ENCODE results near the gene PAPPA2.
"Not testable (repeated sequence)": the region's sequence is repeated elsewhere in the genome, so short reads cannot be mapped to it uniquely, and the experiment has no call there.

Gene PAPPA2, protein sequence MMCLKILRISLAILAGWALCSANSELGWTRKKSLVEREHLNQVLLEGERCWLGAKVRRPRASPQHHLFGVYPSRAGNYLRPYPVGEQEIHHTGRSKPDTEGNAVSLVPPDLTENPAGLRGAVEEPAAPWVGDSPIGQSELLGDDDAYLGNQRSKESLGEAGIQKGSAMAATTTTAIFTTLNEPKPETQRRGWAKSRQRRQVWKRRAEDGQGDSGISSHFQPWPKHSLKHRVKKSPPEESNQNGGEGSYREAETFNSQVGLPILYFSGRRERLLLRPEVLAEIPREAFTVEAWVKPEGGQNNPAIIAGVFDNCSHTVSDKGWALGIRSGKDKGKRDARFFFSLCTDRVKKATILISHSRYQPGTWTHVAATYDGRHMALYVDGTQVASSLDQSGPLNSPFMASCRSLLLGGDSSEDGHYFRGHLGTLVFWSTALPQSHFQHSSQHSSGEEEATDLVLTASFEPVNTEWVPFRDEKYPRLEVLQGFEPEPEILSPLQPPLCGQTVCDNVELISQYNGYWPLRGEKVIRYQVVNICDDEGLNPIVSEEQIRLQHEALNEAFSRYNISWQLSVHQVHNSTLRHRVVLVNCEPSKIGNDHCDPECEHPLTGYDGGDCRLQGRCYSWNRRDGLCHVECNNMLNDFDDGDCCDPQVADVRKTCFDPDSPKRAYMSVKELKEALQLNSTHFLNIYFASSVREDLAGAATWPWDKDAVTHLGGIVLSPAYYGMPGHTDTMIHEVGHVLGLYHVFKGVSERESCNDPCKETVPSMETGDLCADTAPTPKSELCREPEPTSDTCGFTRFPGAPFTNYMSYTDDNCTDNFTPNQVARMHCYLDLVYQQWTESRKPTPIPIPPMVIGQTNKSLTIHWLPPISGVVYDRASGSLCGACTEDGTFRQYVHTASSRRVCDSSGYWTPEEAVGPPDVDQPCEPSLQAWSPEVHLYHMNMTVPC (N-terminal part only)

DNA sequence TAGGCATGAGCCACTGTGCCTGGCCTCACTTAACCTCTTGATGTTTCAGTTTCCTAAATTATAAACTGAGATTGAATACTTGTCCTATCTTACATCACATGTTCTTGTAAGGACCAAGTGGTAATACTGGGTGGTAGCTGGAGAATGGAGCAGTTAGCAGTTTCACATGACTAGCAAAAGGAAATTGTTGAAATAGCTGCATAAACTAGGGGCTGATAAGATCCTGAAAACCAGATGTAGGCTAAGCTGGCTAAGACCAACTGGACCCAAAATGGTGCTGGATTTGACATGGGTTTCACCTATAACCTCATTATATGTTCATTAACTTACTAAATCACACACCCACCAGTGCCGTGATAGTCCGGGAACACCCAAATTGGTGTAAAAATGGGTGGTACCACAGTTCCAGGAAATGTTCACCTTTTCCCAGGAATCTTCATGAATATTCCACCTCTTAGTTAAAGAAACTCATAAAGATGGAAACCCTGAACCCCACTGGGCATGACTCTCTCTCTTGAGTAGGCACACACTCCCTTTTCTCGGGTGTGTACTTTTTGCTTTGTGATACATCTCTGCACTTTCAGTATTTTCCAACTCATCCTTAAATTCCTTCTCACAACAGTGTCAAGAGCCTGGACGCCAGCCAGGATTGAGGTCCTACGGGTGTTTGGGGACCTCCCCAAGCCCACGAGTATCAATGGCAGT lies at the start of gene PAPPA2:
TSS of gene PAPPA2 (plus strand) at position 502 of the 705 bp plus-strand sequence. CDS start 93,148 bp downstream, outside the sequence.
- in situ Hi-C loops (cut with MboI; ENCODE audit: low pct_unique_long_range_greater_than_20kb, low sequenced_read_pairs, unreplicated experiment) = no loop called here
- TF ChIP-seq, protein P1, sequence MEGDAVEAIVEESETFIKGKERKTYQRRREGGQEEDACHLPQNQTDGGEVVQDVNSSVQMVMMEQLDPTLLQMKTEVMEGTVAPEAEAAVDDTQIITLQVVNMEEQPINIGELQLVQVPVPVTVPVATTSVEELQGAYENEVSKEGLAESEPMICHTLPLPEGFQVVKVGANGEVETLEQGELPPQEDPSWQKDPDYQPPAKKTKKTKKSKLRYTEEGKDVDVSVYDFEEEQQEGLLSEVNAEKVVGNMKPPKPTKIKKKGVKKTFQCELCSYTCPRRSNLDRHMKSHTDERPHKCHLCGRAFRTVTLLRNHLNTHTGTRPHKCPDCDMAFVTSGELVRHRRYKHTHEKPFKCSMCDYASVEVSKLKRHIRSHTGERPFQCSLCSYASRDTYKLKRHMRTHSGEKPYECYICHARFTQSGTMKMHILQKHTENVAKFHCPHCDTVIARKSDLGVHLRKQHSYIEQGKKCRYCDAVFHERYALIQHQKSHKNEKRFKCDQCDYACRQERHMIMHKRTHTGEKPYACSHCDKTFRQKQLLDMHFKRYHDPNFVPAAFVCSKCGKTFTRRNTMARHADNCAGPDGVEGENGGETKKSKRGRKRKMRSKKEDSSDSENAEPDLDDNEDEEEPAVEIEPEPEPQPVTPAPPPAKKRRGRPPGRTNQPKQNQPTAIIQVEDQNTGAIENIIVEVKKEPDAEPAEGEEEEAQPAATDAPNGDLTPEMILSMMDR (IDR thresholded peaks at IDR 0.05; ENCODE audit: extremely low read depth, insufficient read depth, missing control alignments) = no peak
- no peak for DNase-seq (ENCODE audit: low spot score)

DNA sequence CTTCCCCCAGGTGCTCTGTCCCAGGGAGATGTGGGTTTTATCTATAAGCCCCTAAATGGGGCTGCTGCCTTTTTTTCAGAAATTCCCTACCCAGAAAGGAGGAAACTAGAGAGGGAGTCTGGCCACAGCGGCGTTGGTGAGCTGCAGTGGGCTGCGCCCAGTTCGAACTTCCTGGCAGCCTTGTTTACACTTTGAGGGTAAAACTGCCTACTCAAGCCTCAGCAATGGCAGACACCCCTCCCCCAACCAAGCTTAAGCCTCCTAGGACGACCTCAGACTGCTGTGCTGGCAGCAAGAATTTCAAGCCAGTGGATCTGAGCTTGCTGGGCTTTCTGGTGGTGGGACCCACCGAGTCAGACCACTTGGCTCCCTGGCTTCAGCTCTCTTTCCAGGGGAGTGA lies 46.2 kb upstream of the PAPPA2 start:
- DNase-seq (ENCODE audit: low spot score) = no peak
- in situ Hi-C loops (cut with MboI; ENCODE audit: low pct_unique_long_range_greater_than_20kb, low sequenced_read_pairs, unreplicated experiment) = no loop called here
- TF ChIP-seq, protein P1 (IDR thresholded peaks at IDR 0.05; ENCODE audit: extremely low read depth, insufficient read depth, missing control alignments) = no peak

DNA sequence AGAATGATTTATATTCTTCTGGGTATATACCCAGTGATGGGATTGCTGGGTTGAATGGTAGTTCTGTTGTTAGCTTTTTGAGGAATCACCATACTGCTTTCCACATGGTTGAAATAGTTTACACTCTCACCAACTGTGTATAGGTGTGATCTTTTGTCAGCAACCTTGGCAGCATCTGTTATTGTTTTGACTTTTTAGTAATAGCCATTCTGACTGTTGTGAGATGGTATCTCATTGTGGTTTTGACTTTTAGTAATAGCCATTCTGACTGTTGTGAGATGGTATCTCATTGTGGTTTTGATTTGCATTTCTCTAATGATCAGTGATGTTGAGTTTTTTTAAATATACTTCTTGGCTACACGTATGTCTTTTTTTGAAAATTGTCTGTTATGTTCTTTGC lies 43.4 kb upstream of the PAPPA2 start:
- DNase-seq (ENCODE audit: low spot score); in situ Hi-C loops (cut with MboI; ENCODE audit: low pct_unique_long_range_greater_than_20kb, low sequenced_read_pairs, unreplicated experiment): not testable (repeated sequence)

DNA sequence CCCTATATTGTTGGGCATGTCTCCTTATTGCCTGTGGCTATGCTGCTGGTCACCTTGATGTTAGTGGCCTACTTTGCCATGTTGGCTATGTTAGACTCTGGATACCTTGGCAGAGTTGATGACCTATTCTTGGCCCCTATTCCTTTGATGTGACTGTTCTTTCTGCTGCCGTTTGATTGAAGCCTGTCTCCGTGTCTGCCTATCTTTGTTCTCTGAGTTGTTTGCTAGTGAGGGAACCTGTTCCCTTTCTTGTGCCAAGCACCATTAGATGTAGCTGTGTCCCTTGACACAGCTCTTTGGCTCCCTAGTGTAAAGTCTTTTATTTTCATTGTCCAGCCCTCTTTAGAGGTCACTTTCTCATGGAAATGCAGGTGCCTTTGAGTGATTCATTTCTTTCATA lies 28.7 kb upstream of the PAPPA2 start:
- TF ChIP-seq, protein P1 (IDR thresholded peaks at IDR 0.05; ENCODE audit: extremely low read depth, insufficient read depth, missing control alignments) = no peak
- in situ Hi-C loops (cut with MboI; ENCODE audit: low pct_unique_long_range_greater_than_20kb, low sequenced_read_pairs, unreplicated experiment) = no loop called here
- no peak for DNase-seq (ENCODE audit: low spot score)

DNA sequence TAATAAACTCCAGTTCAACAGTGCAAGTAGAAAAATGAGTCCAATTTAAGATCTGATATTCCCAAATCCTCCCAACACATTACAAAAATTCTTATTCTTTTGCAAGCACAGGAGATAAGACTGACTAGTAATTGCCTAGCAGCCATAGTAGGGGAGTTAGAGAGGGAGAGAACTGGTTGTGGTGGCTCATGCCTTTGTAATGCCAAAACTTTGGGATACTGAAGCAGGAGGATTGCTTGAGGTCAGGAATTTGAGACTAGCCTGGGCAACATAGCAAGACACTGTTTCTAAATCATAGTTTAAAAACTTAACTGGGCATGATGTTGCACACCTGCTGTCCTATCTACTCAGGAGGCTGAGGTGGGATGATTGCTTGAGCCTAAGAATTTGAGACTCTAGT lies 26.7 kb upstream of the PAPPA2 start:
- no peak for DNase-seq (ENCODE audit: low spot score)
- TF ChIP-seq, protein P1 (IDR thresholded peaks at IDR 0.05; ENCODE audit: extremely low read depth, insufficient read depth, missing control alignments) = no peak
- in situ Hi-C loops (cut with MboI; ENCODE audit: low pct_unique_long_range_greater_than_20kb, low sequenced_read_pairs, unreplicated experiment) = no loop called here

DNA sequence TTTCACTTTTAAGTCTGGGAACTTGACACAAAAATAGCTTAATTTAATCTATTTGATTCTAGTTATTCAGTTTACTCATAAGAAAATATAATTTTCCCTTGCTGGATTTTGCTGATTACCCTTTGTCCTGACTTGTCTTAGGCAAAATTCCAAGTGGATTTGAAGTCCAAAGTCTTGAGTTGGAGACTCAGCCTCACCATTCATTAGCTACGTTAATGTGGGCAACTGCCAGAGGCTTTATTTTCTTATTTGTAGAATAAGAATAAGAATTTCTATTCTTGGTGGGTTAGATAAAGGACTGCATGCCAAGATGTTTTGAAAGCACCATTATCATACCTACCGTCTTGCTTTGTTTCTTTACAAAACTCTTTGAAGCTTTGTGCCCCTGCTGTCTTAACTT lies 22.8 kb upstream of the PAPPA2 start:
- TF ChIP-seq, protein P1 (IDR thresholded peaks at IDR 0.05; ENCODE audit: extremely low read depth, insufficient read depth, missing control alignments) = no peak
- in situ Hi-C loops (cut with MboI; ENCODE audit: low pct_unique_long_range_greater_than_20kb, low sequenced_read_pairs, unreplicated experiment) = no loop called here
- DNase-seq (ENCODE audit: low spot score) = no peak

Data from GM13977 (cell line).